ENCODE measurements around the gene C10orf67.

GRCh38 chr10:23174977-23175512 is 169.6 kb downstream of the C10orf67 start:
- TF ChIP-seq CTCF (conservative IDR thresholded peaks at IDR 0.05; ENCODE audit: low read length) (no peak), EZH2phosphoT487 (IDR thresholded peaks at IDR 0.05; ENCODE audit: borderline replicate concordance, low read depth, low read length) (no peak)

Measured in OCI-LY7 (cell line).